ENCODE measurements around the gene NELFE. TPM values are rescaled to one million over a fixed set of nuclear protein-coding genes. Genes with fewer than 3 reads are reported as not detected.
"Not testable (repeated sequence)": the region's sequence is repeated elsewhere in the genome, so short reads cannot be mapped to it uniquely, and the experiment has no call there.

NELFE gene
- total RNA-seq, 1 experiment from 2014 or later = 68.3 TPM

DNA sequence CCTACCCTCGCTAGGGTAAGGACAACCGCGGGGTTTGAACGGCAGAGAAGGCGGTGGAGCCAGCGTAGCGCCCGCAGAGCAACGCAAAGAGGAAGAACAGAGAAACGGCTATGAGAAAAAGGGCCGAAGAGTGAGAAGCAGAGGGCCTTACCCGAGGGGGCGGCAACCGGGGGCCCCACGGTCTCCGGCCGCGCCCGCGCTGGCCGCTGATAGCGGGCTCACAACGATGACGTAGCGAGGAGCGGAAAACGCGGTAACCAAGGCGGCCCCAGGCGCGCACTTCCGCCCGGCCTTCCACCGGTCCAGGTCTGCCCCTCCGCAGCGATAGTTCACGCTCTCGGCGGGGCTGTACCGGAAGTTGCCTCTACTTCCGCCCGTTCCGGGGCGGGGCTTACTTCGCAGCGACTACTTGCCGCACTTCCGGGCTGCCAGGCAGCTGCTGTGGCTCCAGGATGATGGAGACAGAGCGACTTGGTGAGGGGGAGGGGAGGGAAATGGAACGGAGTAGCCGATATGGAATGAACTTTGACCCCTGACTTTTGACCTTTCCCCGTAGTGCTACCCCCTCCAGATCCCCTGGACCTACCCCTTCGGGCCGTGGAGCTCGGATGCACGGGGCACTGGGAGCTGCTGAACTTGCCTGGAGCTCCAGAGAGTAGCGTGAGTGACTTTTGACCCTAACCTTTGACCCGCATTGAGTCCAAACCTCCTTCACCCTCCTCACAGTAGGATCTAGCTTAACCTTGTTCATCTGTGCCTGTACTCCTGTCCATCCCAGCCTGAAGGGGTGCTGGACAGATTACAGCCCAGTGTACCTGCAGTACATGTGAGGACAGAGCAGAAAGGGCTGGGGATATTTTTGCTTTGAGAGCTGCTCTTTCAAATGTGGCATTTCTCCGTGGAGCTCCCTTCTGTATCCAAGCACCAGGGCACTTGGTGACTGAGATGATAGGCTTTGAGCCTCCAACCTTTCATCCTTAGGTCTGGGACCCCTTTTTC, at the start of gene NELFE, which contains the start of gene SKIC2 (continued):
- TF ChIP-seq YY1 (IDR thresholded peaks at IDR 0.05; ENCODE audit: extremely low read depth, insufficient replicate concordance, low read depth, low read length) = peak; percentile 14
- TF ChIP-seq, protein P1, sequence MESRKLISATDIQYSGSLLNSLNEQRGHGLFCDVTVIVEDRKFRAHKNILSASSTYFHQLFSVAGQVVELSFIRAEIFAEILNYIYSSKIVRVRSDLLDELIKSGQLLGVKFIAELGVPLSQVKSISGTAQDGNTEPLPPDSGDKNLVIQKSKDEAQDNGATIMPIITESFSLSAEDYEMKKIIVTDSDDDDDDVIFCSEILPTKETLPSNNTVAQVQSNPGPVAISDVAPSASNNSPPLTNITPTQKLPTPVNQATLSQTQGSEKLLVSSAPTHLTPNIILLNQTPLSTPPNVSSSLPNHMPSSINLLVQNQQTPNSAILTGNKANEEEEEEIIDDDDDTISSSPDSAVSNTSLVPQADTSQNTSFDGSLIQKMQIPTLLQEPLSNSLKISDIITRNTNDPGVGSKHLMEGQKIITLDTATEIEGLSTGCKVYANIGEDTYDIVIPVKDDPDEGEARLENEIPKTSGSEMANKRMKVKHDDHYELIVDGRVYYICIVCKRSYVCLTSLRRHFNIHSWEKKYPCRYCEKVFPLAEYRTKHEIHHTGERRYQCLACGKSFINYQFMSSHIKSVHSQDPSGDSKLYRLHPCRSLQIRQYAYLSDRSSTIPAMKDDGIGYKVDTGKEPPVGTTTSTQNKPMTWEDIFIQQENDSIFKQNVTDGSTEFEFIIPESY (IDR thresholded peaks at IDR 0.05; ENCODE audit: extremely low read depth, insufficient replicate concordance, low read length) = no peak

DNA sequence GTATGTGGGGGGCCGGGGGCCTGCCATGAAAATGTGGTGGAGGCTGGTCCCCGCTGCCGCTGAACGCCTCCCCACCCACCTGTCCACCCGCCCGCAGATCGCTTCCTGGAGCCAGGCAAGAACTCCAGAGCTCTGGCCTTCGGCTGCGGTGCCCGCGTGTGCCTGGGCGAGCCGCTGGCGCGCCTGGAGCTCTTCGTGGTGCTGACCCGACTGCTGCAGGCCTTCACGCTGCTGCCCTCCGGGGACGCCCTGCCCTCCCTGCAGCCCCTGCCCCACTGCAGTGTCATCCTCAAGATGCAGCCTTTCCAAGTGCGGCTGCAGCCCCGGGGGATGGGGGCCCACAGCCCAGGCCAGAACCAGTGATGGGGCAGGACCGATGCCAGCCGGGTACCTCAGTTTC, 49.3 kb upstream of the NELFE start:
- H3K27ac ChIP-seq (ENCODE audit: low read depth, low read length); H3K27me3 ChIP-seq (ENCODE audit: insufficient read depth, low read length); H3K79me2 ChIP-seq (ENCODE audit: insufficient read depth, low read length); H3K9me3 ChIP-seq (ENCODE audit: control insufficient read depth in 1 of 2, insufficient read depth in 1 of 2, low read depth in 1 of 2, low read length in 2 of 2); BruUV-seq (replicated peaks); H3K36me3 ChIP-seq (ENCODE audit: control insufficient read depth in 1 of 2, insufficient read depth in 2 of 2, low read length in 2 of 2); POLR2A ChIA-PET; CTCF ChIA-PET; H4K20me1 ChIP-seq (ENCODE audit: insufficient read depth); H3K9ac ChIP-seq (ENCODE audit: low read length); H3K9me2 ChIP-seq (ENCODE audit: insufficient read depth); H3K4me2 ChIP-seq (ENCODE audit: low read length); intact Hi-C loops (cut with micrococcal nuclease); DNase-seq (ENCODE audit: low read depth, low spot score); H3K4me3 ChIP-seq (replicated peaks in 1 of 2; ENCODE audit: low read depth in 1 of 2, low read length in 2 of 2); ATAC-seq; RAD21 ChIA-PET (ENCODE audit: low non-redundant PET in 1 of 2, low total read pairs in 2 of 2, uncharacterized antibody in 2 of 2, unreplicated experiment in 2 of 2); H2AFZ ChIP-seq (ENCODE audit: low read depth, low read length, poor library complexity, severe bottlenecking); H3K4me1 ChIP-seq (ENCODE audit: control insufficient read depth in 1 of 2, insufficient read depth in 2 of 2, low read length in 2 of 2): not testable (repeated sequence)

DNA sequence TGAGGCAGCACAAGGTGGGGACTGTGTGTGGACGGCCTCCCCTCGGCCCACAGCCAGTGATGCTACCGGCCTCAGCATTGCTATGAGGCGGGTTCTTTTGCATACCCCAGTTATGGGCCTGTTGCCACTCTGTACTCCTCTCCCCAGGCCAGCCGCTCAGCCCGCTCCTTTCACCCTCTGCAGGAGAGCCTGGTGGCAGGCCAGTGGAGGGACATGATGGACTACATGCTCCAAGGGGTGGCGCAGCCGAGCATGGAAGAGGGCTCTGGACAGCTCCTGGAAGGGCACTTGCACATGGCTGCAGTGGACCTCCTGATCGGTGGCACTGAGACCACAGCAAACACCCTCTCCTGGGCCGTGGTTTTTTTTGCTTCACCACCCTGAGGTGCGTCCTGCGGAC, 48.3 kb upstream of the NELFE start:
- ATAC-seq; H3K4me2 ChIP-seq (ENCODE audit: low read length); RAD21 ChIA-PET (ENCODE audit: low non-redundant PET in 1 of 2, low total read pairs in 2 of 2, uncharacterized antibody in 2 of 2, unreplicated experiment in 2 of 2); H3K4me1 ChIP-seq (ENCODE audit: control insufficient read depth in 1 of 2, insufficient read depth in 2 of 2, low read length in 2 of 2); H3K79me2 ChIP-seq (ENCODE audit: insufficient read depth, low read length); H4K20me1 ChIP-seq (ENCODE audit: insufficient read depth); intact Hi-C loops (cut with micrococcal nuclease); H3K4me3 ChIP-seq (replicated peaks in 1 of 2; ENCODE audit: low read depth in 1 of 2, low read length in 2 of 2); H3K9me2 ChIP-seq (ENCODE audit: insufficient read depth); H3K9ac ChIP-seq (ENCODE audit: low read length); BruUV-seq (replicated peaks); H3K9me3 ChIP-seq (ENCODE audit: control insufficient read depth in 1 of 2, insufficient read depth in 1 of 2, low read depth in 1 of 2, low read length in 2 of 2); CTCF ChIA-PET; H3K27me3 ChIP-seq (ENCODE audit: insufficient read depth, low read length); POLR2A ChIA-PET; H3K27ac ChIP-seq (ENCODE audit: low read depth, low read length); H2AFZ ChIP-seq (ENCODE audit: low read depth, low read length, poor library complexity, severe bottlenecking); H3K36me3 ChIP-seq (ENCODE audit: control insufficient read depth in 1 of 2, insufficient read depth in 2 of 2, low read length in 2 of 2); DNase-seq (ENCODE audit: low read depth, low spot score): not testable (repeated sequence)

DNA sequence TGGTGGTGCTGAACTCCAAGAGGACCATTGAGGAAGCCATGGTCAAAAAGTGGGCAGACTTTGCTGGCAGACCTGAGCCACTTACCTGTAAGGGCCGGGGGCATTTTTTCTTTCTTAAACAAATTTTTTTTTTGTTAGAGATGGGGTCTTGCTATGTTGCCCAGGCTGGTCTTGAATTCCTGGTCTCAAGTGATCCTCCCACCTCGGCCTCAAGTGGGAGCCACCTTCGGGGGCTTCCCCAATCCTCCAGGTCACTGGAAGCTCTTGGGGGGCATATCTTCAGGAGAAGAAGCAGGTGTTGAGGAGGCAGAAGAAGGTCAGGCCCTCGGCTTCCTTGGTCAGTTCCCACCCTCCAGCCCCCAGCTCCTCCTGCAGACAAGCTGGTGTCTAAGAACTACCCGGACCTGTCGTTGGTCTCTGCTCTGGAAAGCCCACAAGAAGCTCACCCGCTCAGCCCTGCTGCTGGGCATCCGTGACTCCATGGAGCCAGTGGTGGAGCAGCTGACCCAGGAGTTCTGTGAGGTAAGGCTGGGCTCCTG, 47.3 kb upstream of the NELFE start:
- H4K20me1 ChIP-seq (ENCODE audit: insufficient read depth); H3K9ac ChIP-seq (ENCODE audit: low read length); H2AFZ ChIP-seq (ENCODE audit: low read depth, low read length, poor library complexity, severe bottlenecking); ATAC-seq; H3K4me2 ChIP-seq (ENCODE audit: low read length); H3K36me3 ChIP-seq (ENCODE audit: control insufficient read depth in 1 of 2, insufficient read depth in 2 of 2, low read length in 2 of 2); H3K9me2 ChIP-seq (ENCODE audit: insufficient read depth); POLR2A ChIA-PET; H3K9me3 ChIP-seq (ENCODE audit: control insufficient read depth in 1 of 2, insufficient read depth in 1 of 2, low read depth in 1 of 2, low read length in 2 of 2); RAD21 ChIA-PET (ENCODE audit: low non-redundant PET in 1 of 2, low total read pairs in 2 of 2, uncharacterized antibody in 2 of 2, unreplicated experiment in 2 of 2); BruUV-seq (replicated peaks); intact Hi-C loops (cut with micrococcal nuclease); H3K27me3 ChIP-seq (ENCODE audit: insufficient read depth, low read length); H3K79me2 ChIP-seq (ENCODE audit: insufficient read depth, low read length); CTCF ChIA-PET; H3K4me3 ChIP-seq (replicated peaks in 1 of 2; ENCODE audit: low read depth in 1 of 2, low read length in 2 of 2); H3K4me1 ChIP-seq (ENCODE audit: control insufficient read depth in 1 of 2, insufficient read depth in 2 of 2, low read length in 2 of 2); DNase-seq (ENCODE audit: low read depth, low spot score); H3K27ac ChIP-seq (ENCODE audit: low read depth, low read length): not testable (repeated sequence)
